Esophagus muscularis mucosa (tissue), 4 donors: Measurements from ENCODE around the gene PCDHGB1. TPM values are rescaled to one million over a fixed set of nuclear protein-coding genes. Genes with fewer than 3 reads are reported as not detected.
"Not testable (repeated sequence)": the region's sequence is repeated elsewhere in the genome, so short reads cannot be mapped to it uniquely, and the experiment has no call there.

Experiments
- DNase-seq: peaks from one replicate; pipeline ENCODE4 v3.0.0-alpha.2; 2017; ENCODE audit errors: extremely low spot score
- H3K27ac ChIP-seq, 4 donors: fragments of 200-600 bp; sonication (generic); replicated peaks in 1 of 4; 1 replicate in 3 of 4; 2 replicates in 1 of 4; pipeline ENCODE4 v1.5.1; 2016 to 2019; ENCODE audit warnings: mild to moderate bottlenecking in 1 of 4
- H3K27me3 ChIP-seq, 4 donors: fragments of 200-600 bp; sonication (generic); one replicate each; pipeline versions ENCODE4 v1.5.1 to v1.6.0; 2016 to 2019
- H3K36me3 ChIP-seq, 4 donors: fragments of 200-600 bp; sonication (generic); one replicate each; pipeline ENCODE4 v1.5.1; 2016 to 2019
- H3K4me1 ChIP-seq, 4 donors: fragments of 200-600 bp; sonication (generic); one replicate each; pipeline ENCODE4 v1.5.1; 2016 to 2019
- H3K4me3 ChIP-seq, 4 donors: fragments of 200-600 bp; sonication (generic); 1 replicate in 2 of 4; 2 replicates in 2 of 4; pipeline ENCODE4 v1.5.1; 2016 to 2019; ENCODE audit warnings: mild to moderate bottlenecking in 4 of 4, moderate library complexity in 1 of 4
- H3K9me3 ChIP-seq, 4 donors: fragments of 200-600 bp; sonication (generic); 1 replicate in 3 of 4; 2 replicates in 1 of 4; pipeline ENCODE4 v1.5.1; 2016 to 2019
- CTCF ChIP-seq, 3 experiments: fragments of 200-600 bp in 2 of 3; fragments of 450-650 bp in 1 of 3; sonication (generic) in 2 of 3; IDR thresholded peaks; one replicate each; pipeline ENCODE4 v1.5.1; 2017 to 2019; ENCODE audit warnings: antibody characterized with exemption in 3 of 3, mild to moderate bottlenecking in 2 of 3, moderate library complexity in 1 of 3
- EP300 ChIP-seq: sonication (generic); formaldehyde crosslinking; IDR thresholded peaks from one replicate; pipeline ENCODE4 v1.6.1; 2017; ENCODE audit warnings: antibody characterized with exemption
- POLR2A ChIP-seq: fragments of 450-650 bp; IDR thresholded peaks from one replicate; pipeline ENCODE4 v1.6.1; 2017; ENCODE audit warnings: antibody characterized with exemption, moderate library complexity, mild to moderate bottlenecking, low read depth
- POLR2AphosphoS5 ChIP-seq, 2 donors: sonication (generic); formaldehyde crosslinking; IDR thresholded peaks; one replicate each; pipeline ENCODE4 v1.6.1; 2017; ENCODE audit warnings: antibody characterized with exemption in 2 of 2
- WGBS: methylation state at CpG from one replicate; pipeline ENCODE4 v1.1.5; 2018; 5-methylcytosine and 5-hydroxymethylcytosine counted together
- intact Hi-C: fragments of 100-400 bp; cut with DNase I; formaldehyde crosslinking; loops from one replicate; pipeline ENCODE4 v1.15.1; 2023
- total RNA-seq, 4 donors: library from RNA; depleted of rRNA; stranded (reverse); fragments of >200 nt; gene quantifications; one replicate each; pipeline versions ENCODE4 v1.1.0 to v1.2.1, GENCODE V29; 2016

PCDHGB1 gene
- 1 to 10 TPM; 2.7 to 5.1 (median 3.0) TPM for total RNA-seq

- peaks cover 0 to 42% (median 3%) of the 10 kb centered on the region in 4 donors for H3K27me3 ChIP-seq
- no peak for DNase-seq
- 26% methylated on average over 26 of the region's 29 CpGs for WGBS
- intact Hi-C loops, result loop anchor here (10.0 kb wide), 1 partner anchor 215 kb away; no protein-coding TSS in a partner anchor
- H3K27ac ChIP-seq, result peak within 1 kb of the TSS in 1 of 4 donors; percentile 27
- peaks cover 0 to 95% (median 87%) of the 10 kb centered on the region in 4 donors for H3K9me3 ChIP-seq
- TF ChIP-seq CTCF (IDR thresholded peaks at IDR 0.05), result peak; percentile 26 to 47 (median 31)
- no peak for TF ChIP-seq POLR2AphosphoS5 (IDR thresholded peaks at IDR 0.05)
- no peaks in the 10 kb centered on the region for H3K4me1 ChIP-seq
- peak within 1 kb of the TSS; percentile 22 to 37 (median 30) for H3K4me3 ChIP-seq
- H3K36me3 ChIP-seq, result no peaks in the 10 kb centered on the region
Observed at GRCh38 chr5:141349917-141350619, at the start of gene PCDHGB1. Gene PCDHGB1 (plus strand): TSS chr5:141350099. CDS start chr5:141350261, 162 bp downstream.

- 39% methylated on average over 20 of the region's 36 CpGs for WGBS
- Histone ChIP-seq H3K36me3 (no peaks in the 10 kb centered on the region), H3K27me3 (no peaks in the 10 kb centered on the region), H3K27ac (no peak within 1 kb of the TSS), H3K4me3 (no peak within 1 kb of the TSS), H3K4me1 (no peaks in the 10 kb centered on the region), H3K9me3 (peaks cover 0 to 100% (median 97%) of the 10 kb centered on the region in 4 donors)
- intact Hi-C loops, result no loop called here
- DNase-seq, result no peak
- TF ChIP-seq POLR2AphosphoS5 (IDR thresholded peaks at IDR 0.05) (no peak), CTCF (IDR thresholded peaks at IDR 0.05) (no peak), POLR2A (no peak), EP300 (no peak)
Observed at GRCh38 chr5:141303756-141304155, 46.1 kb upstream of the PCDHGB1 start, which contains the start of gene SLC25A2. Gene SLC25A2 (minus strand): TSS chr5:141304049. CDS start chr5:141303865, 184 bp downstream.

- intact Hi-C loops, result no loop called here
- H3K27me3 ChIP-seq, result no peaks in the 10 kb centered on the region
- no peak overlapping the region for H3K27ac ChIP-seq
- 100% methylated on average over 1 of the region's 1 CpG for WGBS
- TF ChIP-seq EP300, result no peak
- no peak for TF ChIP-seq POLR2AphosphoS5 (IDR thresholded peaks at IDR 0.05)
- no peak for TF ChIP-seq CTCF (IDR thresholded peaks at IDR 0.05)
- TF ChIP-seq POLR2A, result no peak
- H3K4me1 ChIP-seq, result no peaks in the 10 kb centered on the region
- H3K4me3 ChIP-seq, result no peak overlapping the region
- no peak for DNase-seq
- H3K36me3 ChIP-seq, result no peaks in the 10 kb centered on the region
- H3K9me3 ChIP-seq, result peaks cover 0 to 100% (median 98%) of the 10 kb centered on the region in 4 donors
Observed at GRCh38 chr5:141306630-141307029, 43.3 kb upstream of the PCDHGB1 start.

GRCh38 chr5:141313711-141314110, 36.2 kb upstream of the PCDHGB1 start:
- DNase-seq, result no peak
- no peak overlapping the region for H3K4me3 ChIP-seq
- H3K27me3 ChIP-seq, result no peaks in the 10 kb centered on the region
- H3K36me3 ChIP-seq, result peaks cover 6 to 49% (median 33%) of the 10 kb centered on the region in 4 donors
- H3K27ac ChIP-seq, result no peak overlapping the region
- TF ChIP-seq EP300, result no peak
- TF ChIP-seq POLR2A, result no peak
- TF ChIP-seq POLR2AphosphoS5 (IDR thresholded peaks at IDR 0.05), result no peak
- TF ChIP-seq CTCF (IDR thresholded peaks at IDR 0.05), result no peak
- peaks cover 14 to 100% (median 98%) of the 10 kb centered on the region in 4 donors for H3K9me3 ChIP-seq
- no peaks in the 10 kb centered on the region for H3K4me1 ChIP-seq
- intact Hi-C loops, result no loop called here

GRCh38 chr5:141316963-141317362, 32.9 kb upstream of the PCDHGB1 start:
- H3K27me3 ChIP-seq, intact Hi-C loops, H3K4me3 ChIP-seq, H3K27ac ChIP-seq, DNase-seq: not testable (repeated sequence)
- H3K4me1 ChIP-seq, result peaks cover 4 to 11% (median 7%) of the 10 kb centered on the region in 4 donors
- WGBS, result 89% methylated on average over 4 of the region's 4 CpGs
- H3K36me3 ChIP-seq, result peaks cover 18 to 61% (median 42%) of the 10 kb centered on the region in 4 donors
- H3K9me3 ChIP-seq, result peaks cover 29 to 93% (median 85%) of the 10 kb centered on the region in 4 donors
